ENCODE results near the gene UNC13D.

- TF ChIP-seq CTCF (IDR thresholded peaks at IDR 0.05), result no peak
- no peak for TF ChIP-seq POLR2A (IDR thresholded peaks at IDR 0.05)
- no peak for TF ChIP-seq EP300 (IDR thresholded peaks at IDR 0.05)
Measured at GRCh38 chr17:75806822-75807500, 37.2 kb downstream of the UNC13D start.
